ENCODE data around the gene GHR. TPM values are rescaled to one million over a fixed set of nuclear protein-coding genes. Genes with fewer than 3 reads are reported as not detected.
A peak's percentile ranks its signal among the peaks of the same experiment; 100 is the strongest.
"Not testable (repeated sequence)": the region's sequence is repeated elsewhere in the genome, so short reads cannot be mapped to it uniquely, and the experiment has no call there.

The GHR gene
- total RNA-seq, 2 donors from 2014 or later = not detected

GRCh38 chr5:42570966-42571960 is 148.0 kb downstream of the GHR start:
- Mint-ChIP-seq H3K4me1 (ENCODE audit: low read depth in 2 of 2) (no peaks in the 10 kb centered on the region), H3K4me3 (no peak overlapping the region), H3K27ac (no peak overlapping the region), H3K9me3 (no peaks in the 10 kb centered on the region), H3K27me3 (peaks cover 17 to 40% of the 10 kb centered on the region in 2 donors), H3K36me3 (no peaks in the 10 kb centered on the region)
- DNase-seq (ENCODE audit: low spot score) (no peak), ATAC-seq (no peak)

GRCh38 chr5:42572313-42572712 is 149.1 kb downstream of the GHR start:
- DNase-seq (ENCODE audit: low spot score) (no peak), ATAC-seq (no peak)
- Mint-ChIP-seq H3K36me3 (no peaks in the 10 kb centered on the region), H3K9me3 (no peaks in the 10 kb centered on the region), H3K4me1 (ENCODE audit: low read depth in 2 of 2) (no peaks in the 10 kb centered on the region), H3K4me3 (no peak overlapping the region), H3K27me3 (peaks cover 17 to 40% of the 10 kb centered on the region in 2 donors), H3K27ac (no peak overlapping the region)

- ATAC-seq (no peak), DNase-seq (ENCODE audit: low spot score) (no peak)
- Mint-ChIP-seq H3K36me3 (no peaks in the 10 kb centered on the region), H3K27me3 (peaks cover 14 to 34% of the 10 kb centered on the region in 2 donors), H3K27ac (no peak overlapping the region), H3K9me3 (no peaks in the 10 kb centered on the region), H3K4me1 (ENCODE audit: low read depth in 2 of 2) (no peaks in the 10 kb centered on the region), H3K4me3 (no peak overlapping the region)
Observed at GRCh38 chr5:42573386-42573785, 150.1 kb downstream of the GHR start.

- H3K4me1 Mint-ChIP-seq (ENCODE audit: low read depth in 2 of 2); H3K4me3 Mint-ChIP-seq; DNase-seq (ENCODE audit: low spot score); H3K9me3 Mint-ChIP-seq; ATAC-seq; H3K27ac Mint-ChIP-seq; H3K36me3 Mint-ChIP-seq: not testable (repeated sequence)
- peaks cover 17 to 25% of the 10 kb centered on the region in 2 donors for H3K27me3 Mint-ChIP-seq
Observed at GRCh38 chr5:42575914-42576313, 152.7 kb downstream of the GHR start.

GRCh38 chr5:42578901-42579300 is 155.7 kb downstream of the GHR start:
- not testable (repeated sequence) for DNase-seq (ENCODE audit: low spot score); H3K4me3 Mint-ChIP-seq; H3K27ac Mint-ChIP-seq; ATAC-seq; H3K9me3 Mint-ChIP-seq; H3K36me3 Mint-ChIP-seq; H3K4me1 Mint-ChIP-seq (ENCODE audit: low read depth in 2 of 2)
- peaks cover 8 to 17% of the 10 kb centered on the region in 2 donors for H3K27me3 Mint-ChIP-seq

GRCh38 chr5:42579320-42579719 is 156.1 kb downstream of the GHR start:
- Mint-ChIP-seq H3K36me3 (no peaks in the 10 kb centered on the region), H3K4me1 (ENCODE audit: low read depth in 2 of 2) (peaks cover 0 to 4% of the 10 kb centered on the region in 2 donors), H3K27ac (no peak overlapping the region), H3K9me3 (no peaks in the 10 kb centered on the region), H3K27me3 (peaks cover 4 to 17% of the 10 kb centered on the region in 2 donors), H3K4me3 (no peak overlapping the region)
- DNase-seq (ENCODE audit: low spot score) (no peak), ATAC-seq (no peak)

- Mint-ChIP-seq H3K4me3 (no peak overlapping the region), H3K9me3 (no peaks in the 10 kb centered on the region), H3K27ac (no peak overlapping the region), H3K27me3 (peaks cover 5 to 9% of the 10 kb centered on the region in 2 donors), H3K4me1 (ENCODE audit: low read depth in 2 of 2) (peaks cover 0 to 4% of the 10 kb centered on the region in 2 donors), H3K36me3 (no peaks in the 10 kb centered on the region)
- no peak for DNase-seq (ENCODE audit: low spot score)
- ATAC-seq = peak in 1 of 2 donors; percentile 67
Observed at GRCh38 chr5:42581845-42582244, 158.6 kb downstream of the GHR start.

- Mint-ChIP-seq H3K4me3 (no peak overlapping the region), H3K27ac (no peak overlapping the region), H3K9me3 (no peaks in the 10 kb centered on the region), H3K27me3 (peaks cover 6 to 13% of the 10 kb centered on the region in 2 donors), H3K36me3 (no peaks in the 10 kb centered on the region), H3K4me1 (ENCODE audit: low read depth in 2 of 2) (peaks cover 0 to 4% of the 10 kb centered on the region in 2 donors)
- ATAC-seq (peak in 1 of 2 donors; percentile 45), DNase-seq (ENCODE audit: low spot score) (no peak)
Observed at GRCh38 chr5:42582723-42583122, 159.5 kb downstream of the GHR start.

GRCh38 chr5:42583322-42583721 is 160.1 kb downstream of the GHR start:
- H3K4me3 Mint-ChIP-seq = no peak overlapping the region
- H3K27me3 Mint-ChIP-seq = peaks cover 7 to 17% of the 10 kb centered on the region in 2 donors
- peaks cover 0 to 4% of the 10 kb centered on the region in 2 donors for H3K4me1 Mint-ChIP-seq (ENCODE audit: low read depth in 2 of 2)
- ATAC-seq = peak in 1 of 2 donors; percentile 59
- no peaks in the 10 kb centered on the region for H3K9me3 Mint-ChIP-seq
- no peak overlapping the region for H3K27ac Mint-ChIP-seq
- DNase-seq (ENCODE audit: low spot score) = peak; percentile 61
- no peaks in the 10 kb centered on the region for H3K36me3 Mint-ChIP-seq

GRCh38 chr5:42586625-42587024 is 163.4 kb downstream of the GHR start:
- DNase-seq (ENCODE audit: low spot score) (no peak), ATAC-seq (no peak)
- no peak overlapping the region for H3K4me3 Mint-ChIP-seq
- peaks cover 0 to 4% of the 10 kb centered on the region in 2 donors for H3K4me1 Mint-ChIP-seq (ENCODE audit: low read depth in 2 of 2)
- no peaks in the 10 kb centered on the region for H3K36me3 Mint-ChIP-seq
- no peak overlapping the region for H3K27ac Mint-ChIP-seq
- no peaks in the 10 kb centered on the region for H3K9me3 Mint-ChIP-seq
- H3K27me3 Mint-ChIP-seq = peaks cover 8 to 27% of the 10 kb centered on the region in 2 donors

GRCh38 chr5:42587096-42587723 is 164.0 kb downstream of the GHR start:
- ATAC-seq = no peak
- no peak for DNase-seq (ENCODE audit: low spot score)
- no peak overlapping the region for H3K4me3 Mint-ChIP-seq
- no peaks in the 10 kb centered on the region for H3K9me3 Mint-ChIP-seq
- H3K27ac Mint-ChIP-seq = no peak overlapping the region
- H3K36me3 Mint-ChIP-seq = no peaks in the 10 kb centered on the region
- peaks cover 9 to 27% of the 10 kb centered on the region in 2 donors for H3K27me3 Mint-ChIP-seq
- peaks cover 0 to 4% of the 10 kb centered on the region in 2 donors for H3K4me1 Mint-ChIP-seq (ENCODE audit: low read depth in 2 of 2)

- ATAC-seq (no peak), DNase-seq (ENCODE audit: low spot score) (no peak)
- Mint-ChIP-seq H3K36me3 (no peaks in the 10 kb centered on the region), H3K27ac (no peak overlapping the region), H3K4me3 (no peak overlapping the region), H3K9me3 (peaks cover 3% of the 10 kb centered on the region), H3K27me3 (peaks cover 13 to 32% of the 10 kb centered on the region in 2 donors), H3K4me1 (ENCODE audit: low read depth in 2 of 2) (no peaks in the 10 kb centered on the region)
Observed at GRCh38 chr5:42590566-42590965, 167.3 kb downstream of the GHR start.

GRCh38 chr5:42591015-42591414 is 167.8 kb downstream of the GHR start:
- H3K4me1 Mint-ChIP-seq (ENCODE audit: low read depth in 2 of 2) = no peaks in the 10 kb centered on the region
- H3K27me3 Mint-ChIP-seq = peaks cover 15 to 34% of the 10 kb centered on the region in 2 donors
- ATAC-seq (no peak), DNase-seq (ENCODE audit: low spot score) (no peak)
- H3K9me3 Mint-ChIP-seq = peaks cover 3% of the 10 kb centered on the region
- H3K27ac Mint-ChIP-seq = no peak overlapping the region
- no peaks in the 10 kb centered on the region for H3K36me3 Mint-ChIP-seq
- H3K4me3 Mint-ChIP-seq = no peak overlapping the region

All from natural killer cell treated with Interleukin-12 subunit alpha and Interleukin-12 subunit beta and Interleukin-15 and Interleukin-18, amount 100 ng/mL, for 72 hours (primary cell).